HS-27A (cell line): Measurements from ENCODE around the gene BAIAP2L2.
"Not testable (repeated sequence)": the region's sequence is repeated elsewhere in the genome, so short reads cannot be mapped to it uniquely, and the experiment has no call there.

Experiments
- DNase-seq: peaks from one replicate; pipeline ENCODE4 v3.0.0-alpha.2; 2012; ENCODE audit warnings: low read depth, missing footprints

Gene BAIAP2L2

DNA sequence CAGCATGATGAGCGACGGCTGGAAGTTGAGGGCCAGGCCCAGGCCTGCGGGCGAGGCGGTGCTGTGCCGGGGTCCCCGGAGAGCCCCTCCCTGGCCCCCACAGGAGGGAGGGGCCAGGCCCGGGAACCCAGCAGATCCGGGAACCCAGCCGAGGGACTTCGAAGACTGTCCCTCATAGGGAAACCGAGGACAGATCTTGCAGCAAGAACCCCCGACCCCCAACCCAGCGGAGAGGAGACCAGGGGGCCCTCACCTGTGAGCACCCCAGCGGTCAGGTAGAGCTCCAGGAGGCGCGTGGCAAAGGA is 28.9 kb downstream of the BAIAP2L2 start:
- no peak for DNase-seq

DNA sequence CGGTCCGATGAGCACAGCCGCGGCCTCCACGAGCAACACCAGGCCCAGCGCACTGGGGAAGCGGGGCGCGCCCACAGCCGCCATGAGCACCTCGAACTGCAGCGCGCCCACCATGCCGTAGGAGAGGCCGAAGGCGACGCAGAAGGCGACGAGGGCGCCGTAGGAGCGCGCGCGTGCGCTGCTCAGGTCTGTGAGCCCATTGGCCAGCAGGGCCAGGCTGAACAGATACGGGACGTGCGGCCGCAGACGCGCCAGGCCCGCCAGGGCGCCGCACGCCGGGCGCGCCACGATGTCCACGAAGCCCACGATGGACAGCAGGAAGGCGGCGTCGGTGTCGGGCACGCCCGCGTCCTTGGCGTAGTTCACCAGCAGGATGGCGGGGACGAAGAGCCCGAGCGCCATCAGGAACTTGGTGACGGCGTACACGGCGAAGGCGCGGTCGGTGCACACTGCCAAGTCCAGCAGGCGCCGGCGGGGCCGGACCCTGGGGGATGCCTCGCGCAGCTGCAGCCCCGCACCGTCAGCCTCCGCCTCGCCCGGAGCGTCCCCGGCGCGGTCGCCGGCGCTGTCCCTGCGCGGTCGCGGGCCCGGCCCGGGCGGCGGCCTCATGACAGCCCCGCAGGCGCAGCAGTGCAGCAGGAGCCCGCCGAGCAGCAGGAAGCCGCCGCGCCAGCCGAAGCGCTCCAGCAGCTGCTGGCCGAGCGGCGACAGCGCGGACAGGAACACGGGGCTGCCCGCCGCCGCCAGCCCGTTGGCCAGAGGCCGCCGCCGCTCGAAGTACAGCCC is 29.4 kb downstream of the BAIAP2L2 start:
- DNase-seq = no peak

GRCh38 chr22:38080474-38080849 is 30.0 kb downstream of the BAIAP2L2 start:
- no peak for DNase-seq

GRCh38 chr22:38079804-38080203 is 30.7 kb downstream of the BAIAP2L2 start:
- DNase-seq = no peak

GRCh38 chr22:38079208-38079607 is 31.3 kb downstream of the BAIAP2L2 start:
- not testable (repeated sequence) for DNase-seq

DNA sequence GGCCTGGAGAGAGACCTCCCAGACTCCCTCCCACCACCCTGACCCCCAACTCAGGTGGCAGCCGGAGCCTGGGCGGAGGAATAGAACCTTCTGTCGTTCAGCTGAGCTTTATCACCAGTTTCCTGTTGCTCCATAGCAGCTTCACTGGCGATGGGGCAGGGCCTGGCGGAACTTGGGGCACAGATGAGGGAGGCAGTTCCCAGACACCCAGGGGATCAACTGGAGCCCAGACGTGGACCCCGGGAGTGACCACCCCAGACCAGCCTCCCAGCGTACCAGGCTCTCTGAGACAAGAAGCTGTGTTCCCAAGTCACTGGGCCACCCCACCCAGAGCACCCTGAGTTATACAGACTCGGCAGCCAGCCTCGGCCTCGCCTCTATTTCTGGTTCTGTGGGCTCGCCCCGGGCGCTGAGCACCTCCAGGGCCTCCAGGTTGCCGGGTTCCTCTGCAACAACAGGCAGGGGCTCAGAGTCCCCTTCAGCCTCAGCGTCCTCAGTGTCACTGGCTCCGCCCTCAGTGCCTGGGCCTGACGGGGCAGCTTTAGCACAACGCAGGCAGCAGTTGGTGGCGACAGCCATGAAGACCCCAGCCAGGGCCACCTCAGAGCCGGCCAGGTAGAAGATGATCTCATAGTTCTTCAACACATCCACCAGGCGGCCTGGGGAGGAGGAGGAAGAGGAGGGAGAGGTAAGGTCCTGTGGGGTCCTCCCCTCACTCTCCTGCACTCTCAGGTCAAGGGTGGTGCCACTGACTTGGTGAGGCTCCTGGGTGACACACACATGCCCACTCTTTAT is 32.2 kb downstream of the BAIAP2L2 start:
- DNase-seq = no peak

DNA sequence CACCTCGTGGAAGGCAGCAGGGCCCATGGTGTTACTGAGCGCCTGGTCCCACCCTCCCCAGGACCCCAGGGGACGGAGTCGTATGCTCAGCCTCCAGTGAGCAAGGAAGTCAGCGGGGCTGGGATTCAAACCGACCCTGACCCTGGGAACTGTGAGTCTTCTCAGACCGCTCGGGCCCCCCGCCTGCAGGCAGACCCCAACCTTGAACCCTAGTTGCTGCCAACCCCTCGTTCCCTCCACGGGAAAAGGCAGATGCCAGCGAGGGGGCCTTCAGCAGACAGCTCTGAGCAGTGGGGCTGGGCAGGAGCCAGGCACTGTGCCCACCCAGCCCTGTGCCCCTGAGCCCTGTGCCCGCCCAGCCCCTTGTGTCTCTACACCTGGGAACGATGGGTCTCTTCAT is 32.9 kb downstream of the BAIAP2L2 start:
- DNase-seq = no peak

- no peak for DNase-seq
These were observed 33.4 kb downstream of the BAIAP2L2 start for GRCh38 chr22:38077096-38077495.

GRCh38 chr22:38075961-38076360 is 34.5 kb downstream of the BAIAP2L2 start:
- no peak for DNase-seq

DNA sequence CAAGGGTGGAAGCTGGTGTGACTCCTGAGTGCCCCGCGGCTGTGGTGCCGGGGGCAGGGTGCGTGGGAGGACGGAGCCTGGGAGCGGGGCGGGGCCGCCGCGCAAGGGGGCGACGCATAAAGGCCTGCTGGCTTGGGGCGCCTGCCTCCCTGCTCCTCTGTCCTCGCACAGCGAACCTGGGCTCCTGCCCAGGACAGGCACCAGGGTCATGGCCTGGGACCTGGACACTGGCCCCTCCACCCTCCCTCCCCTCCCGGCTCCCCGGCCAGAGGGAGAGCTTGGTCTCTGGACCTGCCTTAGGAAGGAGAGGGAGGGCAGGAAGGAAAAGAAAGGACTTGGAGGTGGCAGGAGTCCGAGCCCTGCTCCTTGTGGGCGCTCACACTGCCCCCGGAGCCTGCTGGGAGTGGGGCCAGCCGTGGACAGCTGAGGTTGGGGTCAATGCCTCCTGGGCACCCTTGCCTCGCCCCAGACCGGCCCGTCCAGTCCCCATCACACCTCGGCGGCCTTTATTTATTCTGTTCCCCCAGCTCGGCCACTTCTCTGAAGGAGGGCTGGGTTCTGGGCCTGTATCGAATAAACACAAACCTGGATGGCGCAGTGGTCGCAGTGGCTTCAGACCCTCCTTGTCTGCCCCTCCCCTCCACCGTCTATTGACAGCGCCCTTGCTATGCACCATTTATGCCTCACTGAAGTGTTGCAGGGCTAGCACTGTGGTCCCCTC is 35.2 kb downstream of the BAIAP2L2 start:
- no peak for DNase-seq

GRCh38 chr22:38074181-38075104 is 36.0 kb downstream of the BAIAP2L2 start:
- DNase-seq = no peak

- no peak for DNase-seq
These were observed 37.0 kb downstream of the BAIAP2L2 start for GRCh38 chr22:38073150-38074130.

GRCh38 chr22:38072322-38073149 is 37.9 kb downstream of the BAIAP2L2 start:
- DNase-seq = no peak

DNA sequence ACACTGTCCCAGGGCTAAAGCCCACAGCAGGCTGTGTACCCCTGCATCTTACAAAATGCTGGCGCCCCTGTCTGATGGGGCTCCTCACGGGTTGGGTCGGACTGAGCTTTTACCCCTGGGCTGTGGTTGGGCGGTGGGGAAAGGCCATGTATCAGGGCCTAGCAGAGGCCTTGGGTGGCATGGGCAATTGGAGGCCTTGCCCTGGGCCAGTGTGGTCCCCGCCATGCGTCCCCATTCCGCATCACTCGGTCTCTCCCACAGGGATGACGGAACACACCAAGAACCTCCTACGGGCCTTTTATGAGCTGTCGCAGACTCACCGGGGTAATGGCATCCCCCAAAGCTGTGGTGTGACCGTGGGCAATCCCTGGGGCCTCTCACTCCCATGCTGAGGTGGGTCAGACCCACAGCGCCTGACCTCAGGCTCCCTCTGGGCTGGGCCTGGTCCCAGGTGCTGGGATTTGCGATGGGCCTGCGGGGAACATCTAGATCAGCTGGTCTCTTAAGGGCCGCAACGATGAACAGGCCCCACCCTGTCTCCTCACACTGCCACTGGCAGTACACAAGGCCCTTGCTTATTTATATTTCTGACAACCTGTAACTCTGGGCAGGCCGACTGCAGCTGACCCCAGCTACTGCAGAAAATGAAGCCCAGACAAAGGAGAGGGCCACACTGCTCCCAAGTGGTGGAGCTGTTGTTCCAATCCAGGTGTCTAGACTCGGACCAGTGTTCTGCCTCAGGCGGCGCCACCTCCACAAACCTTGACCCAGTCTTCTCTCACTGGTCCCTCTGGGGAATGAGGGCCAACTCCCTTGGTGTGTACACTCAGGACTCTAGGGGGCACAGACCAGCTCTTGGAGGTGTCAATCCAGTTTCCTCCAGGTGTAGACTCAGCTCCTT is 38.8 kb downstream of the BAIAP2L2 start:
- DNase-seq = no peak

DNA sequence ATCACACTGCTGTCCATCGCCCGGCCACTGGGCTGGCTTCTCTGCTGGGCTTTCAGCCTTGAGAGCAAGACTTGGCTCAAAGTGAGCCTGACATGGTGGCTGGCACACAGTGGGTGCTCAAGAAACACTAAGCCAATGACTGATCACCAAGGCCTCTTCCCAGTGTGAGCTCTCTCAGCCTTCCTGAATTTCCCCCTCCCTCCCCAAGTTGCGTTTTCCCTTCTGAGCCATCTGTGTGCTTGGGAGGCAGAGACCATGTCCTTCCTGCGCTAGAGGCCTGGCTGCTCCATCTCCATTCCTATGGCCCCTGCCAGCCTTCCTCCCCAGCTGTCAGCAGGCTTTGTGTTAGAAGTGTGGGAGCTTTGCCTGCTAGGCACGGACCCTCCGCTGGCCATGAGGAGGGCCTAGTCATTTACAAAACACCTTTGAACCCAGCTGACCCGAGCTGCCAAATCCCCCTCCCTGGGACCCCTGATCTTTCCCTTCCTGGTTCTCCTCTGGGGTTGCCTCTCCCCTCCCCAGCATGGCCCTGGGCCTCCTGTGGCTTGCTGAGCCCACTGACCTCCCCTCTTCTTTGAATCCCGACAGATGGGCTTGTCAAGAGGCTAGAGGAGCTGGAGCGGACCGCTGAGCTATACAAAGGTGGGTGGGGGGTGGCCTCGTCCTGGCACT is 40.1 kb downstream of the BAIAP2L2 start:
- no peak for DNase-seq

DNA sequence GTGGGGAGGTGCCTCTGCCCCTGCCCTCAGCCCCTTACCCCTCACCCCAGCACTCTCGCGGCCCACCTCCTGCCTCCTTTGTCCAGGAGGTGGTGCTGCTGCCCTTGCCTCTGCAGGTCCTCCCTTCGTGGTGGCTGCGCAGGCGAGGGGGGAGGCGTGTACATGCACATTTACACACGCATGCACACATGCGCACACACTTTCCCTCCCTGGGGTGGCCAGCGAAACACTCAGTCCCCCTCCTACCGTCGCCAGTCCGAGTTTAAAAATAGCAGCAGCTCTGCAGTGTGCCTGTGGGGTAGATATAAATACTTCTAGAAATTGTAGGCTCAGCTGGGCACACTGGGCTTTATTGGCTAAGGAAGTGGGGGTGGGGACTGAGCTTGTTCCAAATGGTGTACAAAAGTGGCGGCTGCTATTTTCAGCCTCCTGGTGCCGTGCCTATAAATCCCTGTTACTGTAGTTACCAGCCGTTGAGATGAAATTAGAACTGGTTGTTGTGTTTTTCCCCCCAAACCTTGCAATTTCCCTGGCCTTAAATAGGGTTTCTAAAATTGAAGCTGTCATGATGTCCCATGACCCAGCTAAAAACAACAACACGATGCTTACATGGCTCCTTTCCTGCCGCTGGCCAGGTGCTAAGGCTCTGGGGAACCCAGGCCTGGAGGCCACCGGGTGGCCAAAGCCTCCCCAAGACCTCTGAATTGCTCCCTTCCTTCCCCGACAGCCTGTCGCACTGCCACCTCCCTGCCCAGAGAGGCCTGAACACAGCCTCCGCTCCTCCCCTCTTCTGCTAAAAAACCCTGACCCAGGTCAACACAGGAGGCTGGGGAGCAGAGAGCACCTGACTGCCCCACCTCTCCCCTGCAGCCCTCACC is 40.9 kb downstream of the BAIAP2L2 start:
- no peak for DNase-seq
